SU-DHL-6 (cell line): Measurements from ENCODE around the gene THOC2.

ENCODE experiments used
- H2AFZ ChIP-seq: fragments of 200-600 bp; sonication (generic); 2 replicates; pipeline ENCODE4 v1.6.1; 2014; ENCODE audit warnings: low read depth, mild to moderate bottlenecking, moderate library complexity, mixed read lengths, antibody characterized with exemption, low read length; ENCODE audit not compliant: severe bottlenecking
- H3F3A ChIP-seq: fragments of 200-600 bp; shearing (Covaris generic); 2 replicates; pipeline ENCODE4 v1.6.0; 2016; ENCODE audit warnings: antibody characterized with exemption, mild to moderate bottlenecking; ENCODE audit not compliant: insufficient read depth
- H3K27ac ChIP-seq: fragments of 200-600 bp; sonication (generic); 2 replicates; pipeline ENCODE4 v1.5.1; 2016; ENCODE audit warnings: low read depth, mild to moderate bottlenecking, low read length, moderate library complexity, mixed read lengths
- H3K27me3 ChIP-seq: fragments of 200-600 bp; sonication (generic), shearing (Covaris generic); 2 replicates; pipeline ENCODE4 v1.6.0; 2014; ENCODE audit warnings: mild to moderate bottlenecking, low read length
- H3K36me3 ChIP-seq: fragments of 200-600 bp; sonication (generic); 2 replicates; pipeline ENCODE4 v1.6.1; 2014; ENCODE audit warnings: mild to moderate bottlenecking, low read length, mixed read lengths
- H3K4me2 ChIP-seq: fragments of 300-600, 200-600 bp; shearing (Covaris generic), sonication (generic); 2 replicates; pipeline ENCODE4 v1.6.0; 2014; ENCODE audit warnings: low read length, low read depth, mild to moderate bottlenecking; ENCODE audit not compliant: poor library complexity, severe bottlenecking
- H3K4me3 ChIP-seq: fragments of 200-600 bp; sonication (generic); 2 replicates; pipeline ENCODE4 v1.5.1; 2014; ENCODE audit warnings: antibody characterized with exemption, low read length, mild to moderate bottlenecking, mixed read lengths; ENCODE audit not compliant: insufficient read depth, poor library complexity, severe bottlenecking
- H3K79me2 ChIP-seq: fragments of 200-600 bp; sonication (generic); 2 replicates; pipeline ENCODE4 v1.6.1; 2014; ENCODE audit warnings: mild to moderate bottlenecking, low read length, moderate library complexity; ENCODE audit not compliant: insufficient read depth
- H3K9ac ChIP-seq: fragments of 200-600 bp; sonication (generic); 2 replicates; pipeline ENCODE4 v1.7.0; 2014; ENCODE audit warnings: mild to moderate bottlenecking, low read length
- H3K9me2 ChIP-seq: fragments of 200-600 bp; sonication (generic); replicated peaks from 2 replicates; pipeline ENCODE4 v1.6.1; 2014; ENCODE audit warnings: low read length; ENCODE audit not compliant: insufficient read depth
- H3K9me3 ChIP-seq: fragments of 200-600 bp; sonication (generic); 2 replicates; pipeline ENCODE4 v1.6.1; 2014; ENCODE audit warnings: low read length, mixed read lengths; ENCODE audit not compliant: insufficient read depth
- H4K20me1 ChIP-seq: fragments of 200-600 bp; sonication (generic); 2 replicates; pipeline ENCODE4 v1.6.1; 2014; ENCODE audit warnings: low read depth, mild to moderate bottlenecking, antibody characterized with exemption, low read length, moderate library complexity, mixed read lengths
- CTCF ChIP-seq: fragments of 200-600 bp; sonication (generic); IDR thresholded peaks from one replicate; pipeline ENCODE4 v1.5.1; 2017; ENCODE audit warnings: antibody characterized with exemption, mild to moderate bottlenecking, low read length, moderate library complexity; ENCODE audit not compliant: insufficient read depth, poor library complexity, severe bottlenecking
- EZH2phosphoT487 ChIP-seq: fragments of 200-600 bp; sonication (generic), shearing (Covaris generic); conservative IDR thresholded peaks from 2 replicates; pipeline ENCODE4 v1.6.1; 2018; ENCODE audit warnings: mild to moderate bottlenecking, antibody characterized with exemption, low read length, moderate library complexity, mixed read lengths

Gene THOC2

GRCh38 chrX:123696334-123696733, 36.5 kb downstream of the THOC2 start:
- H3K9ac ChIP-seq = no peak overlapping the region
- no peak overlapping the region for H3K4me3 ChIP-seq
- H4K20me1 ChIP-seq = no peaks in the 10 kb centered on the region
- H3F3A ChIP-seq = no peaks in the 10 kb centered on the region
- H3K4me2 ChIP-seq = no peak overlapping the region
- no peaks in the 10 kb centered on the region for H3K9me3 ChIP-seq
- no peak overlapping the region for H2AFZ ChIP-seq
- no peaks in the 10 kb centered on the region for H3K9me2 ChIP-seq
- no peak for TF ChIP-seq CTCF
- no peak for TF ChIP-seq EZH2phosphoT487
- H3K27ac ChIP-seq = no peak overlapping the region
- no peaks in the 10 kb centered on the region for H3K27me3 ChIP-seq
- H3K36me3 ChIP-seq = no peaks in the 10 kb centered on the region
- H3K79me2 ChIP-seq = no peaks in the 10 kb centered on the region

GRCh38 chrX:123695242-123695641, 37.6 kb downstream of the THOC2 start:
- Histone ChIP-seq H3K9me3 (no peaks in the 10 kb centered on the region), H4K20me1 (no peaks in the 10 kb centered on the region), H3K9ac (no peak overlapping the region), H3K4me3 (no peak overlapping the region), H3K27ac (no peak overlapping the region), H2AFZ (no peak overlapping the region), H3K4me2 (no peak overlapping the region), H3K79me2 (no peaks in the 10 kb centered on the region), H3F3A (no peaks in the 10 kb centered on the region), H3K27me3 (no peaks in the 10 kb centered on the region), H3K9me2 (no peaks in the 10 kb centered on the region), H3K36me3 (no peaks in the 10 kb centered on the region)
- TF ChIP-seq EZH2phosphoT487 = no peak
- no peak for TF ChIP-seq CTCF

GRCh38 chrX:123691776-123692175, 41.1 kb downstream of the THOC2 start:
- no peak overlapping the region for H3K27ac ChIP-seq
- TF ChIP-seq CTCF = no peak
- TF ChIP-seq EZH2phosphoT487 = no peak
- no peaks in the 10 kb centered on the region for H3K79me2 ChIP-seq
- H4K20me1 ChIP-seq = no peaks in the 10 kb centered on the region
- no peak overlapping the region for H2AFZ ChIP-seq
- H3K9ac ChIP-seq = no peak overlapping the region
- no peak overlapping the region for H3K4me2 ChIP-seq
- no peak overlapping the region for H3K4me3 ChIP-seq
- H3K9me3 ChIP-seq = no peaks in the 10 kb centered on the region
- no peaks in the 10 kb centered on the region for H3F3A ChIP-seq
- no peaks in the 10 kb centered on the region for H3K27me3 ChIP-seq
- no peaks in the 10 kb centered on the region for H3K36me3 ChIP-seq
- H3K9me2 ChIP-seq = no peaks in the 10 kb centered on the region
